DND-41 (cell line): ENCODE results near the gene MCEE.

Source experiments
- CTCF ChIP-seq: IDR thresholded peaks from 2 replicates; pipeline ENCODE4 v1.5.1; 2012; ENCODE audit warnings: borderline replicate concordance, low read length, moderate library complexity, mild to moderate bottlenecking; ENCODE audit not compliant: poor library complexity, severe bottlenecking; ENCODE audit errors: extremely low read depth
- EZH2 ChIP-seq: IDR thresholded peaks from 3 replicates; pipeline ENCODE4 v1.6.1; 2012; ENCODE audit warnings: borderline replicate concordance, low read depth, mild to moderate bottlenecking, moderate library complexity, low read length, inconsistent platforms; ENCODE audit not compliant: severe bottlenecking

DNA sequence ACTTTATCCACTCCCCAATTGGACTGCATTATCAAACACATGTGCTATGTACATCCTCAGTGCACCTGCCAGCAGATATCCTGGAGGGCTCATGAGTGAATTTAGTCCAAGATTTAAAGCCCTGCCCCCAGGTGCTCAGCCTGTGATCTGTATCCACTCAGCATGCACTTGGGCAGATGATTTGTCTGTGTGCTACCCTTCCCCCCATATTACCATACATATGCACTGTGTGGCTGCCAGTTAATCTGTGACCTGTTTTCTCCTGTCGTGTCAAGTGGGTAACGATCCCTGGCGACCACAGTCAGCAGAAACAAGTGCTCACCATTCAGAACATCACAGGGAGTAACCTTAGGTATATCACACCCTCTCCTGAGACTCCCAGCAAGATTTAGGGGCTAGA, 51.4 kb downstream of the MCEE start:
- TF ChIP-seq CTCF (no peak), EZH2 (no peak)
